OCI-LY7 (cell line): ENCODE measurements around the gene GBA2.

Experiments
- CTCF ChIP-seq: fragments of 200-600 bp; sonication (generic); conservative IDR thresholded peaks from 2 replicates; pipeline ENCODE4 v1.5.1; 2014; ENCODE audit warnings: mild to moderate bottlenecking, antibody characterized with exemption, low read length, moderate library complexity, mixed read lengths
- EZH2phosphoT487 ChIP-seq: fragments of 200-600 bp; sonication (generic); IDR thresholded peaks from 2 replicates; pipeline ENCODE4 v1.6.1; 2018; ENCODE audit warnings: low read depth, borderline replicate concordance, mild to moderate bottlenecking, mixed run types, antibody characterized with exemption, low read length, moderate library complexity, mixed read lengths

- TF ChIP-seq CTCF (no peak), EZH2phosphoT487 (no peak)
Observed at GRCh38 chr9:35789541-35789940, 40.5 kb upstream of the GBA2 start.
